Nephron progenitor cell (in vitro differentiated cells): Measurements from ENCODE around the gene KLF13.

Experiments used
- DNase-seq: peaks from one replicate; pipeline ENCODE4 v3.0.0; 2021
- H3K27ac Mint-ChIP-seq: 2 replicates; pipeline ENCODE4 v1.8.0; 2021; ENCODE audit warnings: mild to moderate bottlenecking, moderate library complexity, mixed read lengths
- H3K27me3 Mint-ChIP-seq: 2 replicates; pipeline ENCODE4 v1.8.0; 2021; ENCODE audit warnings: mild to moderate bottlenecking, low read depth, mixed read lengths; ENCODE audit not compliant: poor library complexity
- H3K36me3 Mint-ChIP-seq: 2 replicates; pipeline ENCODE4 v1.8.0; 2021; ENCODE audit warnings: low read depth, mixed read lengths
- H3K4me1 Mint-ChIP-seq: 2 replicates; pipeline ENCODE4 v1.8.0; 2021; ENCODE audit warnings: mixed read lengths
- H3K4me3 Mint-ChIP-seq: 2 replicates; pipeline ENCODE4 v1.8.0; 2021; ENCODE audit warnings: mild to moderate bottlenecking, moderate library complexity, mixed read lengths
- H3K9me3 Mint-ChIP-seq: 2 replicates; pipeline ENCODE4 v1.8.0; 2021; ENCODE audit warnings: mild to moderate bottlenecking, moderate library complexity, mixed read lengths
- TF ChIP-seq, protein P1 (sequence below): fragments of 200-600 bp; sonication (generic); IDR thresholded peaks from 2 replicates; pipeline ENCODE4 v1.5.0; 2021; ENCODE audit warnings: antibody characterized with exemption

KLF13 gene

DNA sequence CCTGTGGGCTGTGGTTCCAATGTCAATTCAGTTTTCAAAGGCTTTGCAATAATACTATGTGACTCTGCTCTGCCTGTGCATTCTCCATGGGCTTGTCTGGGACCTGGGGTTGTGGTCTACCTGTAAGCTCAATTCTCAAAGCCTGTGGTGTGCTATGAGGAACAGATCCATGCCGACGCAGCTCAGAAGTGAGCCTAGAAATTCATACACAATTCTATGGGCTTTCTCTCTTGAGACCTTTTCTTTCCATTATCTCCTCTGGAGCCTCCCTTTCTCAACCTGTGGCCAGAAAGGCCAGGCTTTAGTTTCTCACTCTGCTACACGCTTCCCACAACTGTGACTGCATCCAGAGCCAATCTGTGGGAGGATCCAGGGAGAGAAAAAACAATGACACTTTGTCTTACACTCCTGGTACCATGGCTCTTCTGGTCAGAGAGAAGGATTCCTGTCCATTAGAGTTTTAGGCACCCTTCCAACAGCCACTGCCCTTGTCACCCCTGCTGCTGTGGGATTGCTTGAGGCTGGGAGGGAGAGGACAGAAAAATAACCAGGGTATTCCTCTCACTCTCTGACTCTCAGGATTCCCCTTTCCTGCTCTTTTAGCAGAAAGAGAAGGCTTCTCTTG is 34.1 kb upstream of the KLF13 start:
- peaks cover 37% of the 10 kb centered on the region for H3K27me3 Mint-ChIP-seq
- H3K27ac Mint-ChIP-seq, result no peak overlapping the region
- H3K36me3 Mint-ChIP-seq, result no peaks in the 10 kb centered on the region
- DNase-seq, result no peak
- peaks cover 28% of the 10 kb centered on the region for H3K4me1 Mint-ChIP-seq
- TF ChIP-seq, protein P1, sequence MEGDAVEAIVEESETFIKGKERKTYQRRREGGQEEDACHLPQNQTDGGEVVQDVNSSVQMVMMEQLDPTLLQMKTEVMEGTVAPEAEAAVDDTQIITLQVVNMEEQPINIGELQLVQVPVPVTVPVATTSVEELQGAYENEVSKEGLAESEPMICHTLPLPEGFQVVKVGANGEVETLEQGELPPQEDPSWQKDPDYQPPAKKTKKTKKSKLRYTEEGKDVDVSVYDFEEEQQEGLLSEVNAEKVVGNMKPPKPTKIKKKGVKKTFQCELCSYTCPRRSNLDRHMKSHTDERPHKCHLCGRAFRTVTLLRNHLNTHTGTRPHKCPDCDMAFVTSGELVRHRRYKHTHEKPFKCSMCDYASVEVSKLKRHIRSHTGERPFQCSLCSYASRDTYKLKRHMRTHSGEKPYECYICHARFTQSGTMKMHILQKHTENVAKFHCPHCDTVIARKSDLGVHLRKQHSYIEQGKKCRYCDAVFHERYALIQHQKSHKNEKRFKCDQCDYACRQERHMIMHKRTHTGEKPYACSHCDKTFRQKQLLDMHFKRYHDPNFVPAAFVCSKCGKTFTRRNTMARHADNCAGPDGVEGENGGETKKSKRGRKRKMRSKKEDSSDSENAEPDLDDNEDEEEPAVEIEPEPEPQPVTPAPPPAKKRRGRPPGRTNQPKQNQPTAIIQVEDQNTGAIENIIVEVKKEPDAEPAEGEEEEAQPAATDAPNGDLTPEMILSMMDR, result no peak
- H3K9me3 Mint-ChIP-seq, result no peaks in the 10 kb centered on the region
- no peak overlapping the region for H3K4me3 Mint-ChIP-seq

DNA sequence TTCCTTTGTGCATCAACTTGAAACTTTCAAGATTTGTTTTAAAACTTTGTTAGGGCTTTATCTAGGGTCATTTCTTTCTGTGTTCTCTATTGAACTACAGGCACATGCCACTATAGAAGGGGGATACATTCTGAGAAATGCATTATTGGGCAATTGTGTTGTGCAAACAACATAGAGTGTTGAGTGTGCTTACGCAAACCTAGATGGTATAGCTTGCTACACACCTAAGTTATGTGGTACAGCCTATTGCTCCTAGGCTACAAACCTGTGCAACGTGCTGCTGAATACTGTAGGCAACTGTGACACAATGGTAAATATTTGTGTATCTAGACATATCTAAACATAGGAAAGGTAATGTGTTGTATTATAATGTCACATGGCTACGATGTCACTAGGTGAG is 33.0 kb upstream of the KLF13 start:
- Mint-ChIP-seq H3K4me3 (no peak overlapping the region), H3K4me1 (peaks cover 37% of the 10 kb centered on the region), H3K27ac (no peak overlapping the region), H3K27me3 (peaks cover 37% of the 10 kb centered on the region), H3K36me3 (no peaks in the 10 kb centered on the region), H3K9me3 (no peaks in the 10 kb centered on the region)
- no peak for DNase-seq
- TF ChIP-seq, protein P1, result no peak

DNA sequence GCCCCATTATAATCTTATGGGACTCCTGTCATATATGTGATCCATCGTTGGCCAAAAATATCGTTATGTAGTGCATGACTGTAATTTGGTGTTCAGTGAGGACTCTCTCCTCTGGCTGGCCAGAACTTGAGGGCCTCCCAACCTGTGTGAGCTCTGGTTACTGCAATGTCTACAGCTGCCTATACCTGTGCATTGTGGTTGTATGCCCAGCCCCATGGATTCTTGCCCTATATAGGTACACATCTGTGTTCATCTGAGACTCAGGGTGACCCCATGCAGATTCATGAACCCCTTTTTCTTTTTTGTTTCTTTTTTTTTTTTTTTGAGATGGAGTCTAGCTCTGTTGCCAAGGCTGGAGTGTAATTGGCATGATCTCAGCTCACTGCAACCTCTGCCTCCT is 32.6 kb upstream of the KLF13 start:
- Mint-ChIP-seq H3K9me3 (no peaks in the 10 kb centered on the region), H3K4me3 (no peak overlapping the region), H3K36me3 (no peaks in the 10 kb centered on the region), H3K27me3 (peaks cover 37% of the 10 kb centered on the region), H3K4me1 (peaks cover 37% of the 10 kb centered on the region), H3K27ac (no peak overlapping the region)
- TF ChIP-seq, protein P1, result no peak
- no peak for DNase-seq

DNA sequence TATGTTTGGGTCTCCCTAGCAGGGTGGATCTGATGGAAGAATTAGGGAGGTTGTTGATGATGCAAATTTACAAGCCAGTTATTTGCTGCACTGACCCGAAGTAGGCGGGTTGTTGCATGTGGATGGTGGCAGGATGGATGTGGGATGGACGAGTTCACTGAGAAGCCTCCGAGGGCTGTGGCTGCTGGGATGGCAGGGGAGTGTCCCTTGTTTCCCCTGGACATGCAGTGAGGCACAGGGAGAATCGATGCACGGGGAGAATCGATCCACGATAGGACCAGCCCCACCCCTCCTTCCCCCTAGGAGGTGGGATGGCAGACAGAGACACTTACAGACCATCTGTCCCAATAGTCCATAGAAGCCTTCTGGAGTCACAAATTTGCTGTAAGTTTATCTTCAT is 31.0 kb upstream of the KLF13 start:
- peaks cover 42% of the 10 kb centered on the region for H3K4me1 Mint-ChIP-seq
- peaks cover 35% of the 10 kb centered on the region for H3K27me3 Mint-ChIP-seq
- H3K4me3 Mint-ChIP-seq, result no peak overlapping the region
- H3K27ac Mint-ChIP-seq, result no peak overlapping the region
- H3K9me3 Mint-ChIP-seq, result no peaks in the 10 kb centered on the region
- TF ChIP-seq, protein P1, result no peak
- no peak for DNase-seq
- no peaks in the 10 kb centered on the region for H3K36me3 Mint-ChIP-seq

DNA sequence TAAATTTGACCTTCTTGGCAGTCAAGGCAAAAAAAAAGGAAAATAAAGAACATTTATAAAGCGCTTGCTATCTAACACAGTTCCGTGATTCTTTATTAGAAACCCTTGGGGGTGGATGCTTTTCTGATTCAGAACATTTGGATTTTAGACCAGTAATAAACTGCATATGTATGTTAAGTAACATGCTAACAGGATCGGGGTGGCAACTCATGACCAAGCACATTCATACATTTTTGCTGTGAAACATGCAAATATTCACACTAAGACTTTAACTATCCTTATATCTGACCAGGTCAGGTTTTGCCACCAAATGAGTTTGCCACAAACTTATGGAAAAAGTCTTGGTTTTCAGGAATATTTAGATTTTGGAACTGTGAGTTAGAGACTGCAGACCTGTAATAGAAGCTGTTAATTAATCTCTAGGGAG is 30.4 kb upstream of the KLF13 start:
- peaks cover 45% of the 10 kb centered on the region for H3K4me1 Mint-ChIP-seq
- DNase-seq, result no peak
- no peaks in the 10 kb centered on the region for H3K9me3 Mint-ChIP-seq
- no peak overlapping the region for H3K27ac Mint-ChIP-seq
- H3K27me3 Mint-ChIP-seq, result peaks cover 30% of the 10 kb centered on the region
- no peaks in the 10 kb centered on the region for H3K36me3 Mint-ChIP-seq
- TF ChIP-seq, protein P1, result no peak
- H3K4me3 Mint-ChIP-seq, result no peak overlapping the region
